Neural crest cell (in vitro differentiated cells): ENCODE results near the gene MRPL36. TPM values are rescaled to one million over a fixed set of nuclear protein-coding genes. Genes with fewer than 3 reads are reported as not detected.

Experiments
- DNase-seq: peaks from one replicate; pipeline ENCODE4 v3.0.0; 2021; ENCODE audit warnings: low read depth, mixed read lengths, low spot score
- H3K27ac Mint-ChIP-seq: one replicate; pipeline ENCODE4 v1.8.0; 2021; ENCODE audit warnings: mild to moderate bottlenecking, mixed read lengths; ENCODE audit not compliant: unreplicated experiment
- H3K27me3 Mint-ChIP-seq: 2 replicates; pipeline ENCODE4 v1.8.0; 2021; ENCODE audit warnings: low read depth, mild to moderate bottlenecking, mixed read lengths
- H3K36me3 Mint-ChIP-seq: 2 replicates; pipeline ENCODE4 v1.8.0; 2021; ENCODE audit warnings: low read depth, mild to moderate bottlenecking, mixed read lengths
- H3K4me1 Mint-ChIP-seq: 2 replicates; pipeline ENCODE4 v1.8.0; 2021; ENCODE audit warnings: mixed read lengths
- H3K4me3 Mint-ChIP-seq: one replicate; pipeline ENCODE4 v1.8.0; 2021; ENCODE audit warnings: mild to moderate bottlenecking, mixed read lengths
- H3K9me3 Mint-ChIP-seq: 2 replicates; pipeline ENCODE4 v1.8.0; 2021; ENCODE audit warnings: mixed read lengths
- total RNA-seq: library from RNA; stranded (reverse); gene quantifications from 2 replicates; pipeline ENCODE4 v1.2.1, GENCODE V29; 2021
- TF ChIP-seq, protein P1 (sequence below): fragments of 200-600 bp; sonication (generic); conservative IDR thresholded peaks from 2 replicates; pipeline ENCODE4 v1.5.0; 2021; ENCODE audit warnings: antibody characterized with exemption, mild to moderate bottlenecking

The MRPL36 gene
- total RNA-seq, 1 donor from 2014 or later: 50.8 TPM

DNA sequence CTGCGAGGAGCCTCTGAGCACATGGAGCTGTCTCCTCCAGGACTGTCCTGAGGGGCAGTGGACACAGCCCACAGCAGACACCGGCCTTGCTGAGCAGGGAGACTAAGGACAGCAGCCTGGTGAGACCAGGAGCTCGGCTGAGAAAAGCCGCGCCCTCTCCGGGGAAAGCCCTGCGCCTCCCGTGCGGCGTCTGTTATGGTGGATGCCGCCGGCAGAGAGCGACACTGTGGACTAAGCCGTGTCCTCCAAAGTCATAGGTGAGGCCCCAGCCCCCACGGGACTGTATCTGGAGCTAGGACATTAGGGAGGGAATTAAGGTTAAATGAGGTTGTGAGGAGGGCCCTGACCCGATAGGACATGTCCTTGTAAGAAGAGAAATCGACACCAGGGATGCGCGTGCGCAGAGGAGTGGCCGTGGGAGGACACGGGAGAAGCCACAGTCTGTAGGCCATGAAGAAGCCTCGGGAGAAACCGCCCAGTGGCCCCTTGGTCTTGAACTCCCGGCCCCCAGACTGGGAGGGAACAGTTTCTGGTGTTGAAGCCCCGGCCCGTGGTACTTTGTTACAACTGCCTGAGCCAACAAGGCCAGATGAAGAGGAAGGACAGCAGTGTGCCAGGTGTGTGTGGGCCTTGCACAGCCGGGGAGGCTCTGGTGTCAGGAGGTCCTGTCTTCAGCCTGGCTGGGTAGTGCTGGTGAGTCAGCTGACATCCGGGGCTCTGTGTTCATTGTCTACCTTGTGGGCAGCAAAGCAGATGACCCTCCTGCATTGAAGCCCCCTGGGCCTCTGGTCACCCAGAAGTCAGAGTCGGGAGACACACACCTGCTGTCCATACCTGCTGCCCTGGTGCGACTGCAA lies 22.1 kb downstream of the MRPL36 start:
- TF ChIP-seq, protein P1, sequence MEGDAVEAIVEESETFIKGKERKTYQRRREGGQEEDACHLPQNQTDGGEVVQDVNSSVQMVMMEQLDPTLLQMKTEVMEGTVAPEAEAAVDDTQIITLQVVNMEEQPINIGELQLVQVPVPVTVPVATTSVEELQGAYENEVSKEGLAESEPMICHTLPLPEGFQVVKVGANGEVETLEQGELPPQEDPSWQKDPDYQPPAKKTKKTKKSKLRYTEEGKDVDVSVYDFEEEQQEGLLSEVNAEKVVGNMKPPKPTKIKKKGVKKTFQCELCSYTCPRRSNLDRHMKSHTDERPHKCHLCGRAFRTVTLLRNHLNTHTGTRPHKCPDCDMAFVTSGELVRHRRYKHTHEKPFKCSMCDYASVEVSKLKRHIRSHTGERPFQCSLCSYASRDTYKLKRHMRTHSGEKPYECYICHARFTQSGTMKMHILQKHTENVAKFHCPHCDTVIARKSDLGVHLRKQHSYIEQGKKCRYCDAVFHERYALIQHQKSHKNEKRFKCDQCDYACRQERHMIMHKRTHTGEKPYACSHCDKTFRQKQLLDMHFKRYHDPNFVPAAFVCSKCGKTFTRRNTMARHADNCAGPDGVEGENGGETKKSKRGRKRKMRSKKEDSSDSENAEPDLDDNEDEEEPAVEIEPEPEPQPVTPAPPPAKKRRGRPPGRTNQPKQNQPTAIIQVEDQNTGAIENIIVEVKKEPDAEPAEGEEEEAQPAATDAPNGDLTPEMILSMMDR: no peak
- no peak overlapping the region for H3K27ac Mint-ChIP-seq

DNA sequence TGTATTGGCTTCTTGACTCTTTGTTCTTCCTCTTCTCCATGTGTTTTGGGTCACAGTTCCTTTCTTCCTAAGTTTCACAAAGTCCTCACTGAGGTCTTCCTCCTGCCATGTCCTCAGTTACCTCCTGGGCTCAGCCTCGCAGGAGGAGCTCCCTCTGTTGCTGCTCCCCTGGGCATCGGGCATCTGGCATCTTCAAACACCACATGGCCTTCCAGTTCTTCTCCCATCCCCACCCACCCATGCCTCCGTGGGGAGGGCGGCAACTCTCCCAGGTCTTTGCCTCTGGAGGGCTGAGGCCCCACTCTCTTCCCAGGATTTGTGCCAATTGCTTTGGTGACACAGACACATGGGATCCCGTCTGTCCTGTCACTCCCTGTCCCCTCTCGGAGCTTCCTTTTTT lies 22.8 kb downstream of the MRPL36 start:
- Mint-ChIP-seq H3K27ac (no peak overlapping the region), H3K36me3 (no peaks in the 10 kb centered on the region), H3K27me3 (no peaks in the 10 kb centered on the region), H3K4me1 (peaks cover 6% of the 10 kb centered on the region), H3K4me3 (no peak overlapping the region), H3K9me3 (peaks cover 3% of the 10 kb centered on the region)
- TF ChIP-seq, protein P1: no peak
- DNase-seq: no peak

More for the DNA sequence above, 22.1 kb downstream of the MRPL36 start:
- Mint-ChIP-seq H3K27me3 (no peaks in the 10 kb centered on the region), H3K4me3 (no peak overlapping the region), H3K4me1 (peaks cover 5% of the 10 kb centered on the region), H3K36me3 (no peaks in the 10 kb centered on the region), H3K9me3 (peaks cover 3% of the 10 kb centered on the region)
- no peak for DNase-seq

DNA sequence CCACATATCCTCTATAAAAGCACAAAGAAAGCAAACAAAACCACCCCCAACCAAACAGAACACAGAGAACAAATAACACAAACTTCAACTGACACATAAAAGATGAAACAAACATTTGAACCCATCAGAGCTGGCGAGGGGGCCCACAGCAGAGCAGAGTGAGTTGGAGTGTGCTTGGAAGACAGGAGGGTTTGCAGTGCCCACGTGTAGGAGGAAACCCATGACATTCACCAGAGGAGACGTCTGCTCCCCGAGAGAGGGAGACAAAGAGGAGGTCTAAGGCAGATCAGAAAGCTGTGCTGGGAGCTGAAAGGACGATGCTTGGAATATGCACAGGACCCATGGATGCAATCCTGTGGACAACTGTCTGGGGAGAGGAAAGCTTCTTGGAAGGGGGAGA lies 27.0 kb downstream of the MRPL36 start:
- Mint-ChIP-seq H3K27ac (no peak overlapping the region), H3K4me1 (peaks cover 11% of the 10 kb centered on the region), H3K4me3 (no peak overlapping the region), H3K27me3 (peaks cover 3% of the 10 kb centered on the region), H3K9me3 (peaks cover 3% of the 10 kb centered on the region), H3K36me3 (no peaks in the 10 kb centered on the region)
- no peak for DNase-seq
- TF ChIP-seq, protein P1: peak; percentile 41

DNA sequence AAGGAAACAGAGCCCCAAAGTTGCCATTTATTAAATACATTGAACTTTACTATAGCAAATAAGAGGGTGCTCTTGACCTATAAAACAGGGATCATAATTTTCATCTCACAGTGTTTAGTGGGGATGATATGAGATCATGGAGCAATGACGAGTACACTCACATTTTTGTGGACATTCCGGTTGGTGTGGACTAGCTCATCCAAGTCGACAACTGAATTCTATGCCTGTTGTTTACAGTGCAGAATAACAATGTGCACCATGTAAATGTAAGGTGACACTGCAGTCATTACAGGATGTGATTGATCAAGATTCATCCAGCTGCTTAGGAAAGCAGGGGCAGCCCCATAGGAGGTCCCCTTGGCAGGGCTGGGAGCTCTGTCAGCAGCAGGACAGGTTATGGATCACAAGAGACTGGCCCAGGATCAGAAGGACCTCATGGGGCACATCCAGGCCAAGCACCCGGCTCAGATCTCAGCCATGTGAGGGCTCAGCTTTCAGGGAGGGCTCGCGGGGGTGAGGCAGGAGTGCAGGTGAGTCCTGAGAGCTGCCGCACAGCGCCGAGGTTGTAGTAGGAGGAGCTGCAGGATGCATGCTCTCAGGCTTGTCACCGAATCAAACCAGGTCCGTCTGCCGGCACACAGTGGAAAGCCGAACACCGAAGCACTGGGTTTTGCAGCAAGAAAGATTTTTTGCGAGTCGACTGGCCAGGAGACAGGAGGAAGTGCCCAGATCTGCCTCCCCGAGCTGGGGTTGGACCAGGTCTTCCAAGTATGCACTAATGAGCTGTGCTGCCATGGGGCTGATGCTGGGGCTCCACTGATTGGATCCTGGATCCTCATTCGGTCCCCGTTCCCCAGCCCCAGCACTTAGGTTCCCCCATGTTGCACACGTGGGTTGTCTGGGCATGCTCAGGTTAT lies 28.2 kb downstream of the MRPL36 start:
- TF ChIP-seq, protein P1: no peak
- no peak overlapping the region for H3K4me3 Mint-ChIP-seq
- DNase-seq: no peak
- H3K27ac Mint-ChIP-seq: no peak overlapping the region
- H3K27me3 Mint-ChIP-seq: peaks cover 3% of the 10 kb centered on the region
- H3K4me1 Mint-ChIP-seq: peaks cover 11% of the 10 kb centered on the region
- no peaks in the 10 kb centered on the region for H3K36me3 Mint-ChIP-seq
- peaks cover 3% of the 10 kb centered on the region for H3K9me3 Mint-ChIP-seq

DNA sequence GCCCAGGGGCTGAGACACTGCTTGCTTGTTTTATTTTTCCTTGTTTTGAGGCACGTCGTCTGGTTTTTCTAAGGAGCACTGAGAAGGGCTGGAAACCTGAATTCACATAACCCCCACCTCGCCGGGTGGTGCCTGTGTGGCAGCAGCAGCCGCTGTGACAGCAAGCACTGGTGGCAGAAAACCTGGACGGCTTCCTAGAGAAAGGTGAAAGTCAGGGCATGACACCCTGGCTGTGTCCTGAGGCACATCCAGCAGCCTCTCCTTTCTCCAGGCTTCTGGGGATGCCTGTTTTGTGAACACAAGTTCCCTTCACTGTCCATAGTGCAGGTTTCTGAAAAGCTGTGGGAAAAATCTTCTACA lies 29.2 kb downstream of the MRPL36 start:
- DNase-seq: no peak
- TF ChIP-seq, protein P1: no peak
- Mint-ChIP-seq H3K9me3 (no peaks in the 10 kb centered on the region), H3K27ac (no peak overlapping the region), H3K36me3 (no peaks in the 10 kb centered on the region), H3K27me3 (peaks cover 3% of the 10 kb centered on the region), H3K4me3 (no peak overlapping the region), H3K4me1 (peaks cover 11% of the 10 kb centered on the region)
